A673 (cell line): ENCODE results near the gene NDST3. TPM values are rescaled to one million over a fixed set of nuclear protein-coding genes. Genes with fewer than 3 reads are reported as not detected.

Experiments
- BruUV-seq: library from RNA; stranded (reverse); fragments of 400-500 nt; replicated peaks from 2 replicates; lab custom pipeline; 2021; lab: Mats Ljungman, UMichigan
- CTCF ChIA-PET: fragments of 300-600 bp; sonication (Branson Sonifier 250); formaldehyde crosslinking; loops from one replicate; lab custom pipeline; 2022; ENCODE audit warnings: antibody characterized with exemption; lab: Charles Lee
- POLR2A ChIA-PET: fragments of 300-600 bp; sonication (Branson Sonifier 250); formaldehyde crosslinking; loops from one replicate; lab custom pipeline; 2022; ENCODE audit warnings: antibody characterized with exemption; ENCODE audit not compliant: low non-redundant PET; lab: Charles Lee
- DNase-seq: peaks from one replicate; pipeline ENCODE4 v3.0.0-alpha.2; 2015; ENCODE audit warnings: low spot score
- H3K27ac ChIP-seq: fragments of 200-600 bp; sonication (generic); 2 replicates; pipeline ENCODE4 v1.5.1; 2016; ENCODE audit warnings: mixed run types, low read depth, mild to moderate bottlenecking, mixed read lengths, antibody characterized with exemption, low read length; ENCODE audit not compliant: poor library complexity, severe bottlenecking
- H3K27me3 ChIP-seq: fragments of 200-600 bp; sonication (generic); replicated peaks from 2 replicates; pipeline ENCODE4 v1.6.1; 2017; ENCODE audit warnings: mixed run types, low read depth, mild to moderate bottlenecking, mixed read lengths, antibody characterized with exemption, low read length; ENCODE audit not compliant: insufficient read depth, poor library complexity
- H3K36me3 ChIP-seq: fragments of 200-600 bp; sonication (generic); 2 replicates; pipeline ENCODE4 v1.6.1; 2016; ENCODE audit warnings: mixed run types, mild to moderate bottlenecking, mixed read lengths, antibody characterized with exemption, low read length; ENCODE audit not compliant: insufficient read depth, poor library complexity, severe bottlenecking
- H3K4me1 ChIP-seq: fragments of 200-600 bp; sonication (generic); 2 replicates; pipeline ENCODE4 v1.6.1; 2017; ENCODE audit warnings: mixed run types, mild to moderate bottlenecking, mixed read lengths, antibody characterized with exemption, low read length; ENCODE audit not compliant: insufficient read depth, poor library complexity, severe bottlenecking
- H3K4me3 ChIP-seq: fragments of 200-600 bp; sonication (generic); 2 replicates; pipeline ENCODE4 v1.5.1; 2016; ENCODE audit warnings: low read depth, mixed run types, mild to moderate bottlenecking, mixed read lengths, low read length; ENCODE audit not compliant: poor library complexity, severe bottlenecking
- H3K9me3 ChIP-seq: fragments of 200-600 bp; sonication (generic); 2 replicates; pipeline ENCODE4 v1.6.1; 2016; ENCODE audit warnings: mixed run types, low read depth, mild to moderate bottlenecking, mixed read lengths, antibody characterized with exemption, low read length; ENCODE audit not compliant: poor library complexity, severe bottlenecking
- CTCF ChIP-seq: fragments of 300-800, 200-600 bp; sonication (generic); conservative IDR thresholded peaks from 2 replicates; pipeline ENCODE4 v1.5.1; 2017; ENCODE audit warnings: low read depth, mild to moderate bottlenecking, antibody characterized with exemption, low read length, moderate library complexity, mixed read lengths
- EZH2 ChIP-seq: fragments of 200-600 bp; sonication (generic); IDR thresholded peaks from 2 replicates; pipeline ENCODE4 v1.6.1; 2017; ENCODE audit warnings: borderline replicate concordance, low read depth, mild to moderate bottlenecking, mixed read lengths, antibody characterized with exemption, low read length; ENCODE audit not compliant: poor library complexity, severe bottlenecking
- intact Hi-C: fragments of 100-400 bp; cut with micrococcal nuclease; formaldehyde crosslinking; loops from one replicate; pipeline ENCODE4 v1.10.0; 2022; ENCODE audit not compliant: unreplicated experiment
- total RNA-seq: library from RNA; stranded (reverse); gene quantifications from 2 replicates; pipeline ENCODE4 v1.2.3, GENCODE V29; 2021

Gene NDST3
- total RNA-seq, 1 experiment from 2014 or later = 3.0 TPM

DNA sequence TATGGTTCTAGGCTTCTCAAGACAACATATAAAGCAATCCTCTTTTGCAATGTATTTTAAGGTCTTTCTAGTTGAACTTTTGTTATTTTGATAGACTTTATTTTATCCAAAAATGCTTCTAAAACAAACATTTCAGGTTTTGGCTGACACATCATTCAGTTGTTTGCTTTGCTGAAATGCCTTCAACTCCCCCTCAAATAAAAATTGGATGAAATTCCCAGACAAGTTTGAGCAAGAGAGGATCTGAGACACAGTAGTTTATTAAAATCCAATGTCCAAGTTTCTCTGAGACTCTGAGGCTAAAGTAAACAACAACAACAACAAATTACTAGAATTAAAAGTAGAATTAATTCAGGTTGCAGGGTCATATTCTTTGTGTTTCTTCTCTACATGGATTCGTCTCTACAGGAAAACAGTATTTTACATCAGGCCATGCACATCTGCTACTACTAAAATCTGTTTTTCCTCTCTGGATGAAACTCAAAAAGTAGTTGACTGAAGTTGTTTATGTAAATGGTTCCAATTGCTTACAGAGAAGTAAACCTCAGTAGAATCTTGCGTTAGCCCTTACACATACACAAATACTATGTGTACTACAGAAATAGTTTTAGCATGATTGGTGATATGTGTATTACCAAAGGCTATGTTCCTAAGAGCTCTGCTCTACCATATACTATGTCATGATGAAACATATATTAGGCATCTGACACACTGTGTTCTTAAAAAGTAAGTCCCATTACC lies 253.6 kb downstream of the NDST3 start:
- ChIA-PET POLR2A (no interaction called here), CTCF (no interaction called here)
- TF ChIP-seq EZH2 = no peak
- TF ChIP-seq CTCF = no peak
- H3K4me1 ChIP-seq = no peaks in the 10 kb centered on the region
- H3K9me3 ChIP-seq = no peaks in the 10 kb centered on the region
- DNase-seq = no peak
- no peak overlapping the region for H3K4me3 ChIP-seq
- intact Hi-C loops = no loop called here
- H3K27me3 ChIP-seq = no peaks in the 10 kb centered on the region
- H3K27ac ChIP-seq = no peak overlapping the region
- H3K36me3 ChIP-seq = no peaks in the 10 kb centered on the region
- BruUV-seq = no TSS peak

DNA sequence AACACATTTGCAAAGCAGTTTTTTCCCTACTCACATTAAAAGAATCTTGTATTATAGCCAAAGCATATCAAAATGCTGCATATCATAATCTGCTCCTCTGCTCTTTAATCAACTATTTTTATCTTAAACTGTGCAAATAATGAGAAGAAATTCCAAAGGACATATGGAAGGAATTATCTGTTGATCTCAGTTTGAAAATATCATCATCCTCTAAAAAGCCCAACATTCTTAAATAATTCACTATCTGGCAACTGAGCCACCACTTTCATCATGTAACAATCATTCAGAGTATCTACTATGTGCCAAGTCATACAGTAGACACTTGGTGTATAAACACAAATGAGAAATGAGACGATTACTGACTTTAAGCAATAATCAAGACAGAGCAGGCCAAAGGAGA lies 255.5 kb downstream of the NDST3 start:
- Histone ChIP-seq H3K27ac (no peak overlapping the region), H3K27me3 (no peaks in the 10 kb centered on the region), H3K9me3 (no peaks in the 10 kb centered on the region), H3K4me3 (no peak overlapping the region), H3K36me3 (no peaks in the 10 kb centered on the region), H3K4me1 (no peaks in the 10 kb centered on the region)
- intact Hi-C loops = no loop called here
- no peak for DNase-seq
- ChIA-PET POLR2A (no interaction called here), CTCF (no interaction called here)
- no peak for TF ChIP-seq EZH2
- no peak for TF ChIP-seq CTCF
- BruUV-seq = no TSS peak

GRCh38 chr4:118290951-118291350 lies 256.7 kb downstream of the NDST3 start:
- ChIA-PET POLR2A (no interaction called here), CTCF (no interaction called here)
- Histone ChIP-seq H3K9me3 (no peaks in the 10 kb centered on the region), H3K27ac (no peak overlapping the region), H3K4me1 (no peaks in the 10 kb centered on the region), H3K4me3 (no peak overlapping the region), H3K36me3 (no peaks in the 10 kb centered on the region), H3K27me3 (no peaks in the 10 kb centered on the region)
- no TSS peak for BruUV-seq
- DNase-seq = no peak
- TF ChIP-seq CTCF (no peak), EZH2 (no peak)
- intact Hi-C loops = no loop called here
